Measurements from ENCODE around the gene SPARCL1. TPM values are rescaled to one million over a fixed set of nuclear protein-coding genes. Genes with fewer than 3 reads are reported as not detected.
A peak's percentile ranks its signal among the peaks of the same experiment; 100 is the strongest.
"Not testable (repeated sequence)": the region's sequence is repeated elsewhere in the genome, so short reads cannot be mapped to it uniquely, and the experiment has no call there.

Gene SPARCL1
- total RNA-seq, 1 experiment from 2014 or later, result not detected

DNA sequence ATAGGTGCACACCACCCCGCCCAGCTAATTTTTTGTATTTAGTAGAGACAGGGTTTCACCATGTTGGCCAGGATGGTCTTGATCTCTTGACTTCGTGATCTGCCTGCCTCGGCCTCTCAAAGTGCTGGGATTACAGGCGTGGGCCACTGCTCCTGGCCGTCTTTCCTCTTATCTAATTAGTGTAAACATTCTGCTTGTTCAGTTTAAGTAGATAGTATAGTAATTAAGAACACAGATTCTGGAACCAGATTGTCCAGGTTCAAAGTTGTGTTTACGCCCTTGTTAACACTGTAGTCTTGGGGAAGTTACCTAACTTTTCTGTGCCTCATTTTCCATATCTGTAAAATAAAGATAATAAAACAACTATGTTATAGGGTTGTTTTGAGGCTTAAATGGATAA, 82.8 kb downstream of the SPARCL1 start:
- DNase-seq (ENCODE audit: low read depth), result not testable (repeated sequence)

DNA sequence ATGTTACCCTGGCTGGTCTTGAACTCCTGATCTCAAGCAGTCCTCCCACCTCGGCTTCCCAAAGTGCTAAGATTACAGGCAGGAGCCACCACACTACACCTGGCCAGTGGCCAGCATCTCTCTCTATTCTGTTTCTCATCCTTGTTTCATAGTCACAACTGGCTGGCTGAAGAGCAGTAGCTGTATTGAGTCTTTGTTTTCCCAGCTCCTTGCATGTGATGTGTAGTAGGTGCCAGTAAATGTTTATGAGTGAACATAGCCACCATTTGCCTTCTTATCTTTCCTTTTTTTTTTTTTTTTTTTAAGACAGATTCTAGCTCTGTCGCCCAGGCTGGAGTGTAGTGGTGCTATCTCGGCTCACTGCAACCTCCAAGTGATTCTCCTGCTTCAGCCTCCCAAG, 83.2 kb downstream of the SPARCL1 start:
- DNase-seq (ENCODE audit: low read depth), result no peak

DNA sequence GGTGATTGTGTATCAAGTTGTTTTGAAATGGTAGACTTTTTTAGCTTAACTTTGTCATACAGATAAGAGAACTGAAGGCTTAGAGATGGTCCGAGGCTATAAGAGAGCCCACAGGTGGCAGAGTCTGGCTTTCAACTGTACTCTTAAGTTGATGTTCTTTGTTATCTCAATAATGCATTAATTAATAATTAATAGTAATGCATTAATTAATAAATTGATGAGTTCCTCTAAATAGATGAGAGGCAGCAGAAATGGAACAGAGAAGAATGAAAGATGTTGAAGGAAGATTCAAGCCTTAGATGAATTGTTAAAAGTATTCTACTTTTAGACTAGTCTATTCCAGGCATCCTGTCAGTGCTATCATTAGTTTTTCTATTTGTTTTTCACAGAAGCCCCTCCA, 84.4 kb downstream of the SPARCL1 start:
- no peak for DNase-seq (ENCODE audit: low read depth)

DNA sequence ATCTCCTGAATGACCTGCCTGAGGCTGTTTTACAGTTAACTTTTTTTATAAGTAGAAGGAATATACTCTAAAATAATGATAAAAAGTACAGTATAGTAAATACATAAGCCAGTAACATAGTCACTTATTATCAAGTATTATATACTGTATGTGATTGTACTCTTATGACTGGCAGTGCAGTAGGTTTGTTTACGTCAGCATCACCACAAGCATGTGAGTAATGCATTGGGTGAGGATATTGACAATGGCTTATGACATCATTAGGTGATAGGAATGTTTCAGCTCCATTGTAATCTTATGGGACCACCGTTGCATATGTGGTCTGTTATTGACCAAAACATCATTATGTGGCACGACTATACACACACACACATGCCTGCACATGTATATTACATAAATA, 86.3 kb downstream of the SPARCL1 start:
- no peak for DNase-seq (ENCODE audit: low read depth)

DNA sequence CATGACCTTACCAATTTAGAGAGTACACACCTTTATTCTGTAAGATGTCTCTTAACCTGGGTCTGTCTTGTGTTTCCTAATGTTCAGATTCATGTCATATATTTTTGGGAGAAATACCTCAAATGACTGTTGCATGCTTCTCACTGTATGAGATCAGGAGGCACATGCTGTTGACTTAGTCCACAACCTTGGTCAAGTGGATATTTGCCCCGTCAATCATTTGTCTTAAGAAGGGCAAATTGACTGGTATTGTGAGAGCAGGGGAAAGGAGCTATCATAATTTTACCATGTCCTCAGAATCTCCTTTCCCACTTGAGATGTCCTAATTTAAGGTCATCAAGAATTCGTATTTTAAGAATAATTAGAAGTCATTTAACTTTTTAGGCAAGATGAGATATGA, 95.8 kb downstream of the SPARCL1 start:
- DNase-seq (ENCODE audit: low read depth), result no peak

DNA sequence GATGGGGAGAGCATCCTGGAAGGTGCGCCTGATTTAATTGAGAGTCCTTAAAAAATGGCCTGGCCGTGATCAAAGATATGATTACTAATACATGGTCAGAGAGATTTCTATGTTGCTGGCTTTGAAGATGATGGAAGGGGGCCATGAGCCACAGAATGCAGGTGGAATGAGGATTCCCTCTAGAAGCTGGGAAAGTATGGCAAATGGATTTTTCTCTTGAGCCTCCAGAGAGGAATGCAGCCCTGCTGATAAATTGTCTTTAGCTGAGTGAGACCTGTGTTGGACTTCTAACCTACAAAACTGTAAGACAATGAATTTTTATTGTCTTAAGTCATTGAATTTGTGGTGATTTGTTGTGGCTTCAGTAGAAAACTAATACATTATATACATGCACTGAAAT, 99.1 kb downstream of the SPARCL1 start:
- DNase-seq (ENCODE audit: low read depth), result no peak

DNA sequence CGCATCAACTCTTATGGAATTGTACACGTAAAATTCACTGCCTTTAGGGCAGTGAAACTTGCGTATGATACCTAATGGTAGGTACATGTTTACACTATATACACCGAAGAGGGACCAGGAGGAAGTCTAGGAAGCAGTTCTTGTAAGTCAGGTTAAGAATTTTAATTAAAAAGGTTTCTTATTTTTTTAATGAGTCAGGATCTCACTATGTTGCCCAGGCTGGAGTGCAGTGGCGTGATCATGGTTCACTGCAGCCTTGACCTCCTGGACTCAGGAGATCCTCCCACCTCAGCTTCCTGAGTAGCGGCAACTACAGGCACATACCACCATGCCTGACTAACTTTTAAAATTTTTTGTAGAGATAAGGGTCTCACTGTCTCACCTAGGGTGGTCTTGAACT, 100.2 kb downstream of the SPARCL1 start:
- no peak for DNase-seq (ENCODE audit: low read depth)

DNA sequence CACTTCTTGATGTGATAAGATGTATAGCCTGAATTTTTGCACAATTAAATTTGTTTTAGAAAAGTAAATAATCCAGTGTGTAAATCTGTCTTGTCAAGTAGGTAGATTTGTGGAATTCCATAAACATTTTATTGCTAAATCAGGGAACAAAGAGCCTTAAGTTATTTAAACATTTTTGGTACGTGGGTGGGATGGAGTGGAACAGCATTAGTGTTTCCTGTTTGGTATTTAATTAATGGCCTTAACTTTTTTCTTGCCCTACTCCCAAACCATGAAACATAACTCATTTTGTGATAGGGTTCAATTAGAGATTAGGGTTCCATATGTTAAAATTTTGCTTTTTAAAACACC, 101.7 kb downstream of the SPARCL1 start:
- no peak for DNase-seq (ENCODE audit: low read depth)

DNA sequence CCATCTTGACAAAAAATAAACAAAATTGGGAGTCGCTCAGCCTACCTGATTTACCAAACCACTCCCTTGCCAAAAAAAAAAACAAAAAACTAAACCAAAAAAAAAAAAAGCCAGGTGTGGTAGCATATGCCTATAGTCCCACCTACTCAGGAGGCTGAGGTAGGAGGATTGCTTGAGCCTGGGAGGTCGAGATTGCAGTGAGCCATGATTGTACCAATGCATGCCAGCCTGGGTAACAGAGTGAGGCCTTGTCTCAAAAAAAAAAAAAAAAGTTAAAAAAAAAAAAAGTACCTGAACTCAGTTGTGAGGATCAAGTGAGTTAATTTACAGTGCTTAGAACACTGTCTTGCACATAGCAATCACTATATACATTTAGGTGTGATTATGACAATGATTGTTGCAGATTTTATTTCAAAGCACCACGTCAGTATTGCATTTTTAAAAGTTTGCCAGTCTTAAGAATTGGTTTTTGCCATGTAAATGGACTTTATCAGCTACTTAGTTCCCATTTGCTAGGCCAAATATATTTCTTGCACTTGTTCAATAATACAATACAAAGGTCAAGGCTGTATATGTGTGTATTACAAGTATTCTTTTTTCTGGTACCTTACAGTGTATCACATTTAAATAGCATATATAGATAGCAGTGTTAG, 102.2 kb downstream of the SPARCL1 start:
- DNase-seq (ENCODE audit: low read depth), result no peak

DNA sequence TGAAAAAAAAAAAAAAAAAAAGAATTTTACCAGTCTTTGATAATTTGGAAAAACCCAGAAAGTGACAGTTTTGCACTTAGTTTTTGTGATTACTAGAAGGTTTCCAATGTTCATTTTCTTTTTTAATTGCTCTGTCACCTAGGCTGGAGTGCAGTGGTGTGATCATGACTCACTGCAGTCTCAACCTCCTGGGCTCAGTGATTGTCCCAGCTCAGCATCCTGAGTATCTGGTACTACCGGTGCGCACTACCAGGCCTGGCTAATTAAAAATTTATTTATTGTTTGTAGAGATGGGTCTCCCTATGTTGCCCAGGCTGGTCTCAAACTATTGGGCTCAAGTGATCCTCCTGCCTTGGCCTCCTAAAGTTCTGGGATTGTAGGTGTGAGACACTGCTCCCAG, 103.5 kb downstream of the SPARCL1 start:
- no peak for DNase-seq (ENCODE audit: low read depth)

DNA sequence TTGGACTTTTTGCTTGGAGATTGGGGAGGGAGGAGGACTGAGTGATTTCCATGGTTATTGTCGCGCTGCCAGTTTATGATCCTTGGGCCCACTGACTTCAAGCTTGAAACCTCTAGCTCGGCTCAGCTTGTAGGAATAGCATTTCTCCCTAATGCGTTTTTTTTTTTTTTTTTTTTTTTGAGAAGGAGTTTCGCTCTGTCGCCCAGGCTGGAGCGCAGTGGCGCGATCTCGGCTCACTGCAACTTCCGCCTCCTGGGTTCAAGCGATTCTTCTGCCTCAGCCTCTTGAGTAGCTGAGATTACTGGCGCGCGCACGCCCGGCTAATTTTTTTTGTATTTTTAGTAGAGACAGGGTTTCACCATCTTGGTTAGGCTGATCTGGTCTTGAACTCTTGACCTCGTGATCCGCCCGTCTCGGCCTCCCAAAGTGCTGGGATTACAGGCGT, 105.1 kb downstream of the SPARCL1 start:
- DNase-seq (ENCODE audit: low read depth), result peak; percentile 9

Other genes with a start within 250 kb of the SPARCL1 start
- not detected in 2 replicates for gene HSD17B13, start 206.5 kb downstream of the SPARCL1 start, total RNA-seq (2014; rRNA removed)
- gene HSD17B11, start 138.2 kb downstream of the SPARCL1 start, total RNA-seq (2014; rRNA removed), result 30.5 and 32.4 TPM in 2 replicates
- gene NUDT9, start 106.8 kb downstream of the SPARCL1 start, total RNA-seq (2014; rRNA removed), result 8.4 and 11.8 TPM in 2 replicates
- gene DSPP, start 79.2 kb upstream of the SPARCL1 start, total RNA-seq (2014; rRNA removed), result not detected in 2 replicates
- not detected in 2 replicates for gene DMP1, start 120.9 kb upstream of the SPARCL1 start, total RNA-seq (2014; rRNA removed)